Stimulated activated CD8-positive, alpha-beta memory T cell treated with anti-CD3 and anti-CD28 coated beads, Interleukin-7, amount 100 ng/mL, for 24 hours (primary cell): Measurements from ENCODE around the gene FAM98C.
A peak's percentile ranks its signal among the peaks of the same experiment; 100 is the strongest.
"Not testable (repeated sequence)": the region's sequence is repeated elsewhere in the genome, so short reads cannot be mapped to it uniquely, and the experiment has no call there.

Experiments
- DNase-seq: peaks from one replicate; pipeline ENCODE4 v3.0.0-alpha.2; 2020; ENCODE audit warnings: low read depth

The FAM98C gene

GRCh38 chr19:38427035-38427677 is 24.3 kb downstream of the FAM98C start:
- DNase-seq = not testable (repeated sequence)

GRCh38 chr19:38429055-38429810 is 26.3 kb downstream of the FAM98C start:
- no peak for DNase-seq

- DNase-seq = no peak
Measured at GRCh38 chr19:38429811-38430156, 26.9 kb downstream of the FAM98C start.

- no peak for DNase-seq
Measured at GRCh38 chr19:38430931-38431330, 28.0 kb downstream of the FAM98C start.

GRCh38 chr19:38433268-38433733 is 30.4 kb downstream of the FAM98C start, which contains the start of gene RYR1:
RYR1 (plus strand) TSS chr19:38433691; CDS start chr19:38433830, 139 bp downstream.
- DNase-seq = no peak

GRCh38 chr19:38434549-38435051 is 31.7 kb downstream of the FAM98C start:
- no peak for DNase-seq

GRCh38 chr19:38437295-38437694 is 34.4 kb downstream of the FAM98C start:
- no peak for DNase-seq

GRCh38 chr19:38437917-38438316 is 35.0 kb downstream of the FAM98C start:
- DNase-seq = no peak

GRCh38 chr19:38440592-38440991 is 37.7 kb downstream of the FAM98C start:
- DNase-seq = no peak

GRCh38 chr19:38441657-38442348 is 38.9 kb downstream of the FAM98C start:
- no peak for DNase-seq

GRCh38 chr19:38442736-38443135 is 39.8 kb downstream of the FAM98C start:
- DNase-seq = no peak

GRCh38 chr19:38443458-38443999 is 40.6 kb downstream of the FAM98C start:
- DNase-seq = no peak

GRCh38 chr19:38444026-38444425 is 41.1 kb downstream of the FAM98C start:
- no peak for DNase-seq

- DNase-seq = no peak
Measured at GRCh38 chr19:38445362-38445761, 42.5 kb downstream of the FAM98C start.

- no peak for DNase-seq
Measured at GRCh38 chr19:38448225-38448624, 45.3 kb downstream of the FAM98C start.

- DNase-seq = no peak
Measured at GRCh38 chr19:38449518-38449917, 46.6 kb downstream of the FAM98C start.

- no peak for DNase-seq
Measured at GRCh38 chr19:38451036-38451435, 48.1 kb downstream of the FAM98C start.

- no peak for DNase-seq
Measured at GRCh38 chr19:38451629-38452028, 48.7 kb downstream of the FAM98C start.

- peak; percentile 5 for DNase-seq
Measured at GRCh38 chr19:38452430-38453366, 49.8 kb downstream of the FAM98C start.

GRCh38 chr19:38453596-38453995 is 50.7 kb downstream of the FAM98C start:
- no peak for DNase-seq

- no peak for DNase-seq
Measured at GRCh38 chr19:38455031-38455430, 52.1 kb downstream of the FAM98C start.
